GM21825 (cell line): ENCODE results near the gene BSG.

ENCODE experiments used
- ATAC-seq: cut with Tn5 transposase; IDR thresholded peaks from one replicate; pipeline ENCODE4 v1.9.1; 2021; ENCODE audit warnings: mild to moderate bottlenecking, moderate library complexity; ENCODE audit not compliant: unreplicated experiment

Gene BSG

DNA sequence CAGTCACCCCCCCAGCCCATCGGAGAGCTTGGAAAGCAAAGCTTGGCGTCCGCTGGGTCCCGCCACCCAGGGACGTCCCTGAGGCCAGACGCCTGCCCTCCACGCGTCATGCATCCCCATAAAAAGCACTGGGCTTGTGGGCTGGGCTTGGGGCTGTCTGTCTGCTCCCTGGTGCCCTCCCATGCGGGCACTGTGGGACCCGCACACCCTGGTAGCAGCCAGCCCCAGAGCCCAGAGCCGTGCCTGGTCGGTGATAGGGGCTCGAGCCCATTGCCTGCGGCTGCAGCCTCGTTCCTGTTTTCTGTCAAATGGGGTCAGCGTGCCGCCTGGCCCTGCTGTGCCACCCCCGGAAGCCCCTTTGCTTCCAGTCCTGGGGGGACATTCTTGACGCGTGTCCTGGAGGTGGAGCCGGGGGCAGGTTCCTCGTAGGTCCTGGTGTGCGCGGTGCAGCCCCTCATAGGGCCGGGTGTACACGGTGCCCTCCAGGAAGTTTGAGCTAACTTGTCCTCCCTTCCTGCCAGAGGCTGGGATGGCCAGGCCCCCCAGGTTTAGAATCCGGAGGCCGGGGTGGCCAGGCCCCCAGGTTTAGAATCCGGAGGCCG is 32.9 kb upstream of the BSG start:
- ATAC-seq = no peak

DNA sequence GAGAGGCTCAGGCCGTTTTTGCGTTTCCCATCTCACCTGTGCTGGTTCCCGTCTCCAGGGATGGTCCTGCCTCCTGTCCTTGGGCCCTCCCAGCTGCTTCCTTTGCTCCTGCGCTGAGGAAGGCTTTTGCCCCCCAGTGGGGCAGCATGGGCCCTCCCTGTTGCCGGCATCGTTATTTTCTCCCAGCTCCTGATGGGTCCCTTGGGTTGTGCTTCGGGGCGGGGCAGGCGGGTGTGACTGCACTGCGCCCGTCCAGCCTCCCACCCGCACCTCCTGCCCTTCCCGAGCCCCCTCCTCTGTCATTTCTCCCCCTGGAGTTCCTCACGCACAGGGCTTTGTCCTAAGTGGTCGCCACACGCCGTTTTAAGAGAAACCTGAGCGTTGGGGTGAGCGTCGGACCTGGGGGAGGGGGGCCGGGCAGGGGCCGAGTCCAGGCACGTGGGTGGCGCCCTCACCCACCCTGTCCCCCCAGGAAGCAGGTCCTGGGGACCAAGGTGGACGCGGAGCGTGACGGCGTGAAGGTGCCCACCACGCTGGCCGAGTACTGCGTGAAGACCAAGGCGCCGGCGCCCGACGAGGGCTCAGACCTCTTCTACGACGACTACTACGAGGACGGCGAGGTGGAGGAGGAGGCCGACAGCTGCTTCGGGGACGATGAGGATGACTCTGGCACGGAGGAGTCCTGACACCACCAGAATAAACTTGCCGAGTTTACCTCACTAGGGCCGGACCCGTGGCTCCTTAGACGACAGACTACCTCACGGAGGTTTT is 31.3 kb upstream of the BSG start:
- no peak for ATAC-seq

DNA sequence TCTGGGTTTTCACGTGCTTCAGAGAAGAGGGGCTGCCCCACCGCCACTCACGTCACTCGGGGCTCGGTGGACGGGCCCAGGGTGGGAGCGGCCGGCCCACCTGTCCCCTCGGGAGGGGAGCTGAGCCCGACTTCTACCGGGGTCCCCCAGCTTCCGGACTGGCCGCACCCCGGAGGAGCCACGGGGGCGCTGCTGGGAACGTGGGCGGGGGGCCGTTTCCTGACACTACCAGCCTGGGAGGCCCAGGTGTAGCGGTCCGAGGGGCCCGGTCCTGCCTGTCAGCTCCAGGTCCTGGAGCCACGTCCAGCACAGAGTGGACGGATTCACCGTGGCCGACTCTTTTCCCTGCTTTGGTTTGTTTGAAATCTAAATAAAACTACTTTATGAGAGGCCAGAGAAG is 30.7 kb upstream of the BSG start:
- no peak for ATAC-seq

GRCh38 chr19:542173-542866 is 30.1 kb upstream of the BSG start:
- ATAC-seq = no peak

- no peak for ATAC-seq
Measured at GRCh38 chr19:543910-544608, 28.3 kb upstream of the BSG start, which contains the start of gene GZMM. TSS of gene GZMM (plus strand) at chr19:544053. CDS start at chr19:544072, 19 bp downstream.

DNA sequence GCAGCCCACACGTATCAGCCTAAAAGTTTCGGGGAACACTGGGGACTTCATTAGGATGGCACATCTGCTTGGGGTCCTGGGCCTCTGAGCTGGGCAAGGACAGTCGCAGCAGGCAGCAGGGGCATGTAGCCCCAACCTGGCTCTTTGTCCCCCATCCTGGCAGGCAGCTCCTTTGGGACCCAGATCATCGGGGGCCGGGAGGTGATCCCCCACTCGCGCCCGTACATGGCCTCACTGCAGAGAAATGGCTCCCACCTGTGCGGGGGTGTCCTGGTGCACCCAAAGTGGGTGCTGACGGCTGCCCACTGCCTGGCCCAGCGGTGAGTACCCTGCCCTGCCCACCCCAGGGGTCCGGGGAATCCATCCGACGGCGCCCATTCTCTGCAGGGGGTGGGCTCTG is 25.3 kb upstream of the BSG start:
- no peak for ATAC-seq

- no peak for ATAC-seq
Measured at GRCh38 chr19:547836-548720, 24.3 kb upstream of the BSG start.

DNA sequence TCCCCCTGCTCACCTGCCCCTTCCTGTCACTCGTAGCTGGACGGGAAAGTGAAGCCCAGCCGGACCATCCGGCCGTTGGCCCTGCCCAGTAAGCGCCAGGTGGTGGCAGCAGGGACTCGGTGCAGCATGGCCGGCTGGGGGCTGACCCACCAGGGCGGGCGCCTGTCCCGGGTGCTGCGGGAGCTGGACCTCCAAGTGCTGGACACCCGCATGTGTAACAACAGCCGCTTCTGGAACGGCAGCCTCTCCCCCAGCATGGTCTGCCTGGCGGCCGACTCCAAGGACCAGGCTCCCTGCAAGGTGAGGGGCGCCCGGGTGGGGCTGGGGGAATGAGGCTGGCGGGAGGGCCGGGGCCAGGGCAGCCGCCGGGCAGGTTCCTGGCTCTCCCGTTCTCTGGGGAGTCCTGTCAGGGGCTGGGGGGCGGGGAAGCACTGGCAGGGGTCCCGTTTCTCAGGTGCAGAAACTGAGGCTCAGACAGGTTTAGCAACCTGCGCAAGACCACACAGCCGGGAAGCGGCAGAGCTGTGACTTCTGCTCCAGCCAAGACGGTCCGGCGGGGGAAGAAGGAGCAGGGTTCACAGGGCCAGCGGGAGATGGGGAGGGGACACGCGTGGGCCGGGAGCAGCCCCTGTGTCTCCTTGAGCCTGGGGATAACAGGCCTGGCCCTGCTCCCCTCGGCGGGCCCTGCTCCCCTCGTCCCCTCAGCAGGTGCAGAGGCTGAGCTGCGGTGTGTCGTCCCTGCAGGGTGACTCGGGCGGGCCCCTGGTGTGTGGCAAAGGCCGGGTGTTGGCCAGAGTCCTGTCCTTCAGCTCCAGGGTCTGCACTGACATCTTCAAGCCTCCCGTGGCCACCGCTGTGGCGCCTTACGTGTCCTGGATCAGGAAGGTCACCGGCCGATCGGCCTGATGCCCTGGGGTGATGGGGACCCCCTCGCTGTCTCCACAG is 23.2 kb upstream of the BSG start:
- no peak for ATAC-seq

GRCh38 chr19:554817-555216 is 17.6 kb upstream of the BSG start:
- no peak for ATAC-seq

GRCh38 chr19:555474-555808 is 17.0 kb upstream of the BSG start:
- no peak for ATAC-seq

GRCh38 chr19:556611-557382 is 15.6 kb upstream of the BSG start:
- no peak for ATAC-seq

- no peak for ATAC-seq
Measured at GRCh38 chr19:558770-559439, 13.5 kb upstream of the BSG start.

- no peak for ATAC-seq
Measured at GRCh38 chr19:560121-560520, 12.3 kb upstream of the BSG start.

- no peak for ATAC-seq
Measured at GRCh38 chr19:566403-566802, 6.0 kb upstream of the BSG start.

GRCh38 chr19:566844-567243 is 5.6 kb upstream of the BSG start:
- ATAC-seq = no peak

- no peak for ATAC-seq
Measured at GRCh38 chr19:567296-567900, 5.0 kb upstream of the BSG start.

- ATAC-seq = no peak
Measured at GRCh38 chr19:570251-570686, 2.1 kb upstream of the BSG start.
